ENCODE measurements around the gene LATS1. TPM values are rescaled to one million over a fixed set of nuclear protein-coding genes. Genes with fewer than 3 reads are reported as not detected.
"Not testable (repeated sequence)": the region's sequence is repeated elsewhere in the genome, so short reads cannot be mapped to it uniquely, and the experiment has no call there.

LATS1 gene
- total RNA-seq, 2 donors from 2014 or later, result 31.1 to 32.8 TPM

DNA sequence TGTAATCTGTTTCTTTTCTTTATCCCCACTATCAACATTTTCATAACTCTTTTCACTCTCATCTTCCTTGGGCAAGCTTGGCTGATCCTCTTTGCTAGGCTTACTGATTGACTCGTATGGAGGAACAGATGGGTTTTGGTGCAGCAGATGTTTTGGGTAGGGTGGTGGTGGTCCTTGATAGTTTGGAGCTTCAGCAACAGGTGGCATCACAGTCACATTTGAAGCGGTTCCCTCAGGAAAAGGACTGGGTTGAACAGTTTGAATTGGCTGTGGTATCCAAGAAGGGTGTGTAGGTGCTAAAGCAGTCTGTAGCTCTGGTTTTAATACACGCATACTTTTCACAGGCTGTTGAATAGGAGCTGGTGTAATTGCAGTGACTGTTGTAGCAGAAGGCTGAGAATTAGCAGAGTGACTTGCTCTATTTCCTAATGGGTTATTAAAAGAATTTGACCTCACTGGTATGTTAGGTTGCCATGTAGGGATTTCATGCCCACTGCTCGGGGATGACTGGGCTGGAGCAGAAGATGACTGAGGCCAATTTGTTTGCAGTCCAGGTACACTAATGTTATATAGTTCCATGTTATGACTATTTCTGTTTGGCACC is 34.5 kb downstream of the LATS1 start:
- intact Hi-C loops (cut with DNase I), result no loop called here

GRCh38 chr6:149681845-149682244 is 36.1 kb downstream of the LATS1 start:
- DNase-seq (ENCODE audit: low spot score); intact Hi-C loops (cut with DNase I): not testable (repeated sequence)

More for the DNA sequence above, 34.5 kb downstream of the LATS1 start:
- DNase-seq (ENCODE audit: low spot score), result no peak

DNA sequence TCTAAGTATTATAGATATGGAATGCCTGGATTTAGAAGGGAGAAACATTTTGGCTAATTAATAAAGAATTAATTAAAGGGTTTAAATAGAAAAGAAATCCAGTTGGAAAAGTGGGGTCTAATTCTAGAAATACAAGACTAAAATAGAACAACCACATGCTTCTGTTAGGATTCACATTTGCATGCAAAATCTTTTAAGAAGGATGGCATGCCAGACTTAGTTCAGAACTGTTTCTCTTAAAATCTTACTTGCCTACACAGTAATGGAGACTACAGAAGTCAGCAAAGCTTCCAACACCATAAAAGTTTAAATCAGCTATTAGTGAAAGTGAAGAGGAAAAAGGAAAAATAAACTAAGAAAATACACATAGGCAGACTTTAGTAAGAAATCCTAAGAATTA is 36.7 kb downstream of the LATS1 start:
- intact Hi-C loops (cut with DNase I), result no loop called here
- no peak for DNase-seq (ENCODE audit: low spot score)

DNA sequence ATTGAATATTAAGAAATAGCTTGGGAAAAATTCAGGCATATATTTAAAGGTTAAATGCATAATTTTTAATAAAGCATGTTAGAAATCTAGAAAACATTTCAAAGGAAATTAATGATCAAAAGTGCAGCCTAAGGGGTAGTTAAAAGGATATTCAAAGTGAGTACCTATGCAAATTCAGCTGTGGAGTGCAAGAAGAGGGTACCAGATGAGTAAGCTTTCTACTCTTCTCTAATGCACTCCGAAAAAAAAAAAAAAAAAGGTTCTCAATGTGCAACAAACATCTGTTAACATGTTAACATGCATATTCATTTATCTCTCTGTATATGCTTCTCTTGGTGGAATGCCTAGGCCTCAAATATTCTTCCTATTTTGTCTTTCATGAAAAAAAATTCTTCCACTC is 37.4 kb downstream of the LATS1 start:
- intact Hi-C loops (cut with DNase I), result no loop called here
- DNase-seq (ENCODE audit: low spot score), result no peak

- DNase-seq (ENCODE audit: low spot score); intact Hi-C loops (cut with DNase I): not testable (repeated sequence)
Observed at GRCh38 chr6:149672265-149672664, 45.6 kb downstream of the LATS1 start.

GRCh38 chr6:149660028-149660427 is 57.9 kb downstream of the LATS1 start:
- intact Hi-C loops (cut with DNase I), result no loop called here

GRCh38 chr6:149657441-149657840 is 60.5 kb downstream of the LATS1 start:
- intact Hi-C loops (cut with DNase I), result no loop called here
- DNase-seq (ENCODE audit: low spot score), result no peak

More at GRCh38 chr6:149660028-149660427, 57.9 kb downstream of the LATS1 start:
- no peak for DNase-seq (ENCODE audit: low spot score)

DNA sequence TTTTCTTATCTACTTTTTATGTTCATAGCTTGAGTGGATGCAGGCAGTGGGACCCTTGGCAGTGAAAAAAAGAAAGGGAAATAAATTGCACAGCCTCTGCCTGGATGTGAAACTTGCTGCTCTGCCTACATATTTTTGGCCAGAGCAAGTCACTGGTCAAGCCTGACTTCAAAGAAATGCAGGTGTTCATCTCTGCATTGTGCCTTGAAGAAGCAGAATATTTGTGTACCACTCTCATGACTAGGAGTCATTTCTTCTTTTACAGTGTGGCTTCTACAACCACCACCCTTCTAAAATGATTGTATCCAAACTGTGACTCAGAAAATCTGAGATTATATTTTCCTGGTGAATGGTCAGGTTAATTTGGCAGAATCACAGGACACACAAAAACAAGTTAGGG is 66.8 kb downstream of the LATS1 start:
- intact Hi-C loops (cut with DNase I), result no loop called here
- no peak for DNase-seq (ENCODE audit: low spot score)

- intact Hi-C loops (cut with DNase I), result no loop called here
- DNase-seq (ENCODE audit: low spot score), result peak; percentile 95
Observed at GRCh38 chr6:149648148-149649145, 69.5 kb downstream of the LATS1 start, which contains the start of gene KATNA1. Gene KATNA1, minus strand, starts transcription at chr6:149648714. Its CDS starts 10,167 bp downstream, at chr6:149638547.

DNA sequence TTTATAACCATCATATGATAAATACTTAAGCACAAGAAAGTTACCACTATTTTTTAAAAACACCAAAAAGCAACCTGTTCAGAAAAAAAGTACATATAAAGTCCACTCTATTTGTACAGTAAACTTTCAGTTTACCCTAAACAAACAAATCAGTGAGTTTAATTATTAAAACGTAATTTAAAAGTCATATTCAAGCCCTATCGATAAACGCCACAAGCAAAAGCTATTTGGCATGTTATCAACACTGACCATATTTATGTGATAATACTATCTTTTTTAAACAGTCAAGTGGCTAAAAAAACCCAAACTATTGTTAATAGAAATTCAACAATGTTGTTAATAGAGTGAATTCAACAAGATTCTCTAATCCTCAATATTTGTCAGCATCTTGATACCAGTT is 71.3 kb downstream of the LATS1 start:
- no peak for DNase-seq (ENCODE audit: low spot score)
- intact Hi-C loops (cut with DNase I), result no loop called here

GRCh38 chr6:149642829-149643580 is 74.9 kb downstream of the LATS1 start:
- DNase-seq (ENCODE audit: low spot score), result no peak
- intact Hi-C loops (cut with DNase I), result no loop called here

DNA sequence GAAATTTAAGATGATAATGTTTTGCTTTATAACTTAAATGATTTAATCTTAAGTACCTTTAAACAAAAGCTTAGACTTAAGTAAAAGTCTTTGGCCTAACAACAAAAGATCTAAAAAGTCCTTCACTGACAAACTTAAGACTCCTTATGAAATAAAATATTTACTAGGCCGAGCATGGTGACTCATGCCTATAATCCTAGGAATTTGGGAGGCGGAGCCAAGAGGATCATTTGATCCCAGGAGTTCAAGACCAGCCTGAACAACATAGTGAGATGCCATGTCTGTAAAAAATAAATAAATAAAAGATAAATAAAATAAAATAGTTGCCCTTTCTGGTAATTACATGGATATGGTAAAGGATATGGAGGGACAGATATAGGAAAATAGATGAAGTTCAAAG is 81.8 kb downstream of the LATS1 start:
- no peak for DNase-seq (ENCODE audit: low spot score)
- intact Hi-C loops (cut with DNase I), result no loop called here

DNA sequence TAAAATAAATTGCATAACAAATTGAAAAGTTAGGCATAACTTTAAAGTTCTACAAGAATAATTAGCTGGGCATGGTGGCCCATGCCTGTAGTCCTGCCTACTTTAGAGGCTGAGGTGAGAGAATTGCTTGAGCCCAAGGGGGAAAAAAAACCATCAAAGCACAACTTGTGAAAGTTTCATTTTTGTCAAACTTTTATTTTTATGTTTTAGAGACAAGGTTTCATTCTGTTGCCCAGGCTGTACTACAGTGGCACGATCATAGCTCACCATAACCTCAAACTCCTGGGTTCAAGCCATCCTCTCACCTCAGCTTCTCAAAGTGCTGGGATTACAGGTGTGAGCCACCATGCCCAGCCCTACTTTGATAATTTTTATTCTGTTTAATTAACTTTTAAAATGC is 83.6 kb downstream of the LATS1 start:
- intact Hi-C loops (cut with DNase I), result no loop called here
- no peak for DNase-seq (ENCODE audit: low spot score)

- intact Hi-C loops (cut with DNase I), result no loop called here
- DNase-seq (ENCODE audit: low spot score), result no peak
Observed at GRCh38 chr6:149628875-149629510, 88.9 kb downstream of the LATS1 start.

DNA sequence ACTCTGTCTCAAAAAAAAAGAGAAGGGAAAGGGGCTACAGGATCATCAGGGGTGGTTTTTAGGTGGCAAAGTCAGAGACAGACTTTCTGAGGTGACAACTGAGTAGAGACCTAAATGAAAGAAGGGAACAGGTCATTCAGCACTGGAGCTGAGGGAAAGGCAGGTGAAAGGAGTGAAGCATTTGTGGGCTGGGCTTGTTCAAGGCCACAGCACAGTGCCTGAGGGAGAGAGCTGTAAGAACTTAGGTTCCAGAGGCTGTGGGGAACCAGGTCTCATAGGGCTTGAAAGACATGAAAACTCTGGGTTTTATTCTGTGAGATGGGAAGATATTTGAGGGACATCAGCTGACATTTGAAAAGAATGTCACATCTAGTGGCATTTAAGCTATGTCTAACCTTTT is 90.2 kb downstream of the LATS1 start:
- intact Hi-C loops (cut with DNase I), result no loop called here
- no peak for DNase-seq (ENCODE audit: low spot score)

DNA sequence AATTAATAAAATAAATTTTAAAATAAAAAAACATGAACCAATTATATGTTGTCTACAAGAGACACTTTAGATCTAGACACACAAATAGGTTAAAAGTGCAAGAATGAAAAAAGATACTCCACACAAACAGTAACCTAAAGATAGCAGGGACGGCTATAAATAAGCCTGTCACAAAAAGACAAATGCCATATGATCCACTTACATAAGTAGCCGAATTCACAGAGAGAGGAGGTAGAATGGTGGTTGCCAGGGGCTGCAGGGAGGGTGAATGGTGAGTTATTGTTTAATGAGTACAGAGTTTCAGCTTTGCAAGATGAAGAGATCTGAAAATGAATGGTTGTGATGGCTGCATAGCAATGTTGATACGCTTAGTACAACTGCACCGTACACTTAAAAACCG is 102.1 kb downstream of the LATS1 start:
- DNase-seq (ENCODE audit: low spot score), result no peak
- intact Hi-C loops (cut with DNase I), result no loop called here

DNA sequence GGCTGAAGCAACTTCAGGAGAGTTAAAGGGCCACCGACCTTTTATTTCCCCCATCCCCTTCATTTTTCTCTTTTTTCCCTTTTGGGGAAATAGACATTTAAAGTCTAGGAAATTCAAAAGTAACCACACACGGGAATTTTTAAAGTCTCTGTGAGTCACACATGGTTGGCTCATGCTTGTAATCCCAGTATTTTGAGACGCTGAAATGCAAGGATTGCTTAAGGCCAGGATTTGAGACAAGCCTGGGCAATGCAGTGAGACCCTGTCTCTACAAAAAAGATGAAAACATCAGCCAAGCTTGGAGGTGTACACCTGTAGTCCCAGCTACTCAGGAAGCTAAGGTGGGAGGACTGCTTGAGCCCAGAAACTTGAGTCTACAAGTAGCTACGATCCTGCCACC is 103.6 kb downstream of the LATS1 start:
- DNase-seq (ENCODE audit: low spot score), result no peak
- intact Hi-C loops (cut with DNase I), result no loop called here

DNA sequence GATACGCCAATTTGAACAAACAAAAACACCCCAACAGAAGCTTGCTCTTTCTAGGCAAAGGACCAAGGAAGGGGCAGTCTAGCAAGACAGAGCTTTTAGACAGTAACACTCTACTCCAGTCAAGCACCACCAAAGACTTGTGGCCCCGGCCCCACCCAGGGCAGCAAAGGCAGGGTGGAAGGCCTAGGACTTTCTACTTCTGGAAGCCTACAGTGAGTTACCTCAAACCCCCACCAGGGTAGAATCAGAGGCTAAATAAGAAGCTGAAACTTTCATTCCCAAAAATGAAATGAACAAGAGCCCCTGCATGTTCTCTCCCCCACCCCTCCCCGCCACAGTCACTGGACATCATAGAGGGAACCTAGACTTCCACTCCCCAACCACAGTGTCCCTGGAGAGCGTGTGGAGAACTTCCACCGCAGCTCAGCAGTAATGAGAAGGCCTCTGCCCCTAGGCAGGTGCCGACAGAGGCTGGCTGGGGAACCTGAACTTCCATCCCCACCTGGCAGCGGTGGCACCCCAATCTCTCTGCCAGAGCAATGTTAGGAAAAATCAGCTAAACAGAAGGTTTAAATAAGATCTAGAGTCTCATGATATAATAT is 109.4 kb downstream of the LATS1 start:
- intact Hi-C loops (cut with DNase I), result no loop called here
- DNase-seq (ENCODE audit: low spot score), result no peak
